ENCODE data around the gene TAC4.

The TAC4 gene

GRCh38 chr17:49836111-49837030 is 11.5 kb downstream of the TAC4 start:
- Histone ChIP-seq H4K91ac (ENCODE audit: low read depth, low read length, poor library complexity) (no peak overlapping the region), H3K4me2 (ENCODE audit: insufficient read depth, low read length, poor library complexity, severe bottlenecking) (no peak overlapping the region), H3K4me1 (ENCODE audit: control insufficient read depth in 2 of 2, insufficient read depth in 1 of 2, low read depth in 1 of 2, low read length in 2 of 2) (no peaks in the 10 kb centered on the region), H3K27me3 (ENCODE audit: control insufficient read depth in 3 of 3, insufficient read depth in 3 of 3, low read depth in 1 of 3, low read length in 3 of 3) (no peaks in the 10 kb centered on the region), H3K4me3 (ENCODE audit: low read length in 2 of 2) (no peak overlapping the region), H2AFZ (ENCODE audit: low read length) (no peak overlapping the region), H3K23ac (ENCODE audit: low read depth, low read length, poor library complexity) (no peak overlapping the region), H4K8ac (ENCODE audit: low read depth, low read length) (no peak overlapping the region), H3K79me1 (ENCODE audit: low read depth, low read length) (peaks cover 2% of the 10 kb centered on the region), H3K14ac (ENCODE audit: low read length) (no peak overlapping the region), H3K27ac (replicated peaks; ENCODE audit: low read length) (no peak overlapping the region), H2BK12ac (ENCODE audit: low read length) (no peak overlapping the region), H2BK5ac (ENCODE audit: low read length) (no peak overlapping the region), H3K9ac (ENCODE audit: low read depth, low read length, poor library complexity) (no peak overlapping the region), H3K9me3 (replicated peaks in 1 of 2; ENCODE audit: control insufficient read depth in 2 of 2, insufficient read depth in 1 of 2, low read depth in 1 of 2, low read length in 2 of 2) (no peaks in the 10 kb centered on the region), H2AK5ac (ENCODE audit: low read depth, low read length) (no peak overlapping the region), H3K36me3 (replicated peaks in 1 of 2; ENCODE audit: control insufficient read depth in 2 of 2, insufficient read depth in 2 of 2, low read length in 2 of 2) (peaks cover 19 to 27% of the 10 kb centered on the region in 2 donors), H3K4ac (ENCODE audit: low read length) (no peak overlapping the region), H2BK15ac (ENCODE audit: low read length) (no peak overlapping the region), H2BK120ac (ENCODE audit: low read depth, low read length) (no peak overlapping the region), H3K18ac (ENCODE audit: low read length) (no peak overlapping the region)
- no CpG with 5 or more reads among the region's 16 CpGs for WGBS, 2 donors (ENCODE audit: extremely low coverage in 2 of 2, insufficient read length in 2 of 2, insufficient replicate concordance in 1 of 2)
- no peak for DNase-seq (ENCODE audit: low spot score)

GRCh38 chr17:49835472-49835871 is 12.4 kb downstream of the TAC4 start:
- Histone ChIP-seq H2AFZ (ENCODE audit: low read length) (no peak overlapping the region), H3K36me3 (replicated peaks in 1 of 2; ENCODE audit: control insufficient read depth in 2 of 2, insufficient read depth in 2 of 2, low read length in 2 of 2) (peaks cover 21 to 36% of the 10 kb centered on the region in 2 donors), H4K91ac (ENCODE audit: low read depth, low read length, poor library complexity) (no peak overlapping the region), H3K4me1 (ENCODE audit: control insufficient read depth in 2 of 2, insufficient read depth in 1 of 2, low read depth in 1 of 2, low read length in 2 of 2) (no peaks in the 10 kb centered on the region), H2BK15ac (ENCODE audit: low read length) (no peak overlapping the region), H3K23ac (ENCODE audit: low read depth, low read length, poor library complexity) (peak overlapping the region; percentile 14), H3K9me3 (replicated peaks in 1 of 2; ENCODE audit: control insufficient read depth in 2 of 2, insufficient read depth in 1 of 2, low read depth in 1 of 2, low read length in 2 of 2) (no peaks in the 10 kb centered on the region), H3K4me3 (ENCODE audit: low read length in 2 of 2) (no peak overlapping the region), H4K8ac (ENCODE audit: low read depth, low read length) (no peak overlapping the region), H2AK5ac (ENCODE audit: low read depth, low read length) (no peak overlapping the region), H3K4ac (ENCODE audit: low read length) (no peak overlapping the region), H3K9ac (ENCODE audit: low read depth, low read length, poor library complexity) (no peak overlapping the region), H2BK12ac (ENCODE audit: low read length) (no peak overlapping the region), H2BK120ac (ENCODE audit: low read depth, low read length) (no peak overlapping the region), H3K14ac (ENCODE audit: low read length) (no peak overlapping the region), H3K27ac (replicated peaks; ENCODE audit: low read length) (no peak overlapping the region), H3K4me2 (ENCODE audit: insufficient read depth, low read length, poor library complexity, severe bottlenecking) (no peak overlapping the region), H2BK5ac (ENCODE audit: low read length) (no peak overlapping the region), H3K79me1 (ENCODE audit: low read depth, low read length) (peaks cover 2% of the 10 kb centered on the region), H3K18ac (ENCODE audit: low read length) (no peak overlapping the region), H3K27me3 (ENCODE audit: control insufficient read depth in 3 of 3, insufficient read depth in 3 of 3, low read depth in 1 of 3, low read length in 3 of 3) (no peaks in the 10 kb centered on the region)
- WGBS, 2 donors (ENCODE audit: extremely low coverage in 2 of 2, insufficient read length in 2 of 2, insufficient replicate concordance in 1 of 2) = no CpG with 5 or more reads among the region's 7 CpGs
- no peak for DNase-seq (ENCODE audit: low spot score)

GRCh38 chr17:49834118-49834743 is 13.6 kb downstream of the TAC4 start:
- Histone ChIP-seq H4K8ac (ENCODE audit: low read depth, low read length) (no peak overlapping the region), H3K18ac (ENCODE audit: low read length) (no peak overlapping the region), H3K4me1 (ENCODE audit: control insufficient read depth in 2 of 2, insufficient read depth in 1 of 2, low read depth in 1 of 2, low read length in 2 of 2) (no peaks in the 10 kb centered on the region), H2AK5ac (ENCODE audit: low read depth, low read length) (no peak overlapping the region), H3K14ac (ENCODE audit: low read length) (no peak overlapping the region), H2BK120ac (ENCODE audit: low read depth, low read length) (no peak overlapping the region), H2AFZ (ENCODE audit: low read length) (no peak overlapping the region), H3K36me3 (replicated peaks in 1 of 2; ENCODE audit: control insufficient read depth in 2 of 2, insufficient read depth in 2 of 2, low read length in 2 of 2) (peaks cover 27 to 47% of the 10 kb centered on the region in 2 donors), H2BK5ac (ENCODE audit: low read length) (no peak overlapping the region), H3K79me1 (ENCODE audit: low read depth, low read length) (no peaks in the 10 kb centered on the region), H3K27me3 (ENCODE audit: control insufficient read depth in 3 of 3, insufficient read depth in 3 of 3, low read depth in 1 of 3, low read length in 3 of 3) (no peaks in the 10 kb centered on the region), H3K27ac (replicated peaks; ENCODE audit: low read length) (no peak overlapping the region), H3K23ac (ENCODE audit: low read depth, low read length, poor library complexity) (no peak overlapping the region), H3K4me3 (ENCODE audit: low read length in 2 of 2) (peak overlapping the region in 1 of 2 donors; percentile 25), H4K91ac (ENCODE audit: low read depth, low read length, poor library complexity) (no peak overlapping the region), H2BK15ac (ENCODE audit: low read length) (no peak overlapping the region), H3K4me2 (ENCODE audit: insufficient read depth, low read length, poor library complexity, severe bottlenecking) (no peak overlapping the region), H3K9me3 (replicated peaks in 1 of 2; ENCODE audit: control insufficient read depth in 2 of 2, insufficient read depth in 1 of 2, low read depth in 1 of 2, low read length in 2 of 2) (no peaks in the 10 kb centered on the region), H2BK12ac (ENCODE audit: low read length) (no peak overlapping the region), H3K9ac (ENCODE audit: low read depth, low read length, poor library complexity) (no peak overlapping the region), H3K4ac (ENCODE audit: low read length) (no peak overlapping the region)
- no CpG with 5 or more reads among the region's 19 CpGs for WGBS, 2 donors (ENCODE audit: extremely low coverage in 2 of 2, insufficient read length in 2 of 2, insufficient replicate concordance in 1 of 2)
- DNase-seq (ENCODE audit: low spot score) = no peak

GRCh38 chr17:49832840-49833599 is 14.8 kb downstream of the TAC4 start:
- H3K36me3 ChIP-seq (replicated peaks in 1 of 2; ENCODE audit: control insufficient read depth in 2 of 2, insufficient read depth in 2 of 2, low read length in 2 of 2) = peaks cover 29 to 59% of the 10 kb centered on the region in 2 donors
- no peak overlapping the region for H3K14ac ChIP-seq (ENCODE audit: low read length)
- H4K8ac ChIP-seq (ENCODE audit: low read depth, low read length) = no peak overlapping the region
- no CpG with 5 or more reads among the region's 7 CpGs for WGBS, 2 donors (ENCODE audit: extremely low coverage in 2 of 2, insufficient read length in 2 of 2, insufficient replicate concordance in 1 of 2)
- no peak overlapping the region for H3K27ac ChIP-seq (replicated peaks; ENCODE audit: low read length)
- H2BK120ac ChIP-seq (ENCODE audit: low read depth, low read length) = no peak overlapping the region
- H3K27me3 ChIP-seq (ENCODE audit: control insufficient read depth in 3 of 3, insufficient read depth in 3 of 3, low read depth in 1 of 3, low read length in 3 of 3) = no peaks in the 10 kb centered on the region
- no peaks in the 10 kb centered on the region for H3K4me1 ChIP-seq (ENCODE audit: control insufficient read depth in 2 of 2, insufficient read depth in 1 of 2, low read depth in 1 of 2, low read length in 2 of 2)
- H3K79me1 ChIP-seq (ENCODE audit: low read depth, low read length) = no peaks in the 10 kb centered on the region
- H3K4me3 ChIP-seq (ENCODE audit: low read length in 2 of 2) = no peak overlapping the region
- no peak overlapping the region for H3K23ac ChIP-seq (ENCODE audit: low read depth, low read length, poor library complexity)
- H3K18ac ChIP-seq (ENCODE audit: low read length) = no peak overlapping the region
- H2BK5ac ChIP-seq (ENCODE audit: low read length) = no peak overlapping the region
- no peak overlapping the region for H2BK12ac ChIP-seq (ENCODE audit: low read length)
- H4K91ac ChIP-seq (ENCODE audit: low read depth, low read length, poor library complexity) = no peak overlapping the region
- H3K4me2 ChIP-seq (ENCODE audit: insufficient read depth, low read length, poor library complexity, severe bottlenecking) = no peak overlapping the region
- H2AK5ac ChIP-seq (ENCODE audit: low read depth, low read length) = no peak overlapping the region
- H3K9ac ChIP-seq (ENCODE audit: low read depth, low read length, poor library complexity) = no peak overlapping the region
- no peak overlapping the region for H3K4ac ChIP-seq (ENCODE audit: low read length)
- no peak overlapping the region for H2BK15ac ChIP-seq (ENCODE audit: low read length)
- H2AFZ ChIP-seq (ENCODE audit: low read length) = no peak overlapping the region
- DNase-seq (ENCODE audit: low spot score) = no peak
- H3K9me3 ChIP-seq (replicated peaks in 1 of 2; ENCODE audit: control insufficient read depth in 2 of 2, insufficient read depth in 1 of 2, low read depth in 1 of 2, low read length in 2 of 2) = no peaks in the 10 kb centered on the region
